Activated CD4-positive, alpha-beta T cell treated with anti-CD3 and anti-CD28 coated beads, Interleukin-2, amount 10 ng/mL, durations not matched to agents 7 days and 5 days (primary cell): ENCODE results near the gene CTSW. TPM values are rescaled to one million over a fixed set of nuclear protein-coding genes. Genes with fewer than 3 reads are reported as not detected.
"Not testable (repeated sequence)": the region's sequence is repeated elsewhere in the genome, so short reads cannot be mapped to it uniquely, and the experiment has no call there.

ENCODE experiments used
- CTCF ChIA-PET: fragments of 350-600 bp; sonication (Branson Sonifier 250); formaldehyde crosslinking; loops from one replicate; lab custom pipeline; 2021; ENCODE audit warnings: antibody characterized with exemption; lab: Charles Lee
- POLR2A ChIA-PET: fragments of 350-600 bp; sonication (Branson Sonifier 250); formaldehyde crosslinking; loops from one replicate; lab custom pipeline; 2021; ENCODE audit warnings: antibody characterized with exemption; lab: Charles Lee
- DNase-seq: peaks from one replicate; pipeline ENCODE4 v3.0.0-alpha.2; 2020
- H3K27ac Mint-ChIP-seq: one replicate; pipeline ENCODE4 v1.8.0; 2021; ENCODE audit warnings: mild to moderate bottlenecking, moderate library complexity, mixed read lengths
- H3K27me3 Mint-ChIP-seq: one replicate; pipeline ENCODE4 v1.8.0; 2021; ENCODE audit warnings: mixed read lengths
- H3K36me3 Mint-ChIP-seq: one replicate; pipeline ENCODE4 v1.8.0; 2021; ENCODE audit warnings: low read depth, mixed read lengths
- H3K4me1 Mint-ChIP-seq: one replicate; pipeline ENCODE4 v1.8.0; 2021; ENCODE audit warnings: mixed read lengths
- H3K4me3 Mint-ChIP-seq: one replicate; pipeline ENCODE4 v1.8.0; 2021; ENCODE audit warnings: mild to moderate bottlenecking, moderate library complexity, mixed read lengths
- H3K9me3 Mint-ChIP-seq: one replicate; pipeline ENCODE4 v1.8.0; 2021; ENCODE audit warnings: mixed read lengths
- total RNA-seq, 2 experiments: library from RNA; stranded (reverse); gene quantifications; one replicate each; pipeline ENCODE4 v1.2.3, GENCODE V29; 2021

CTSW gene
- total RNA-seq, 2 experiments from 2014 or later, result 22.9 to 23.6 TPM

- H3K27ac Mint-ChIP-seq, result peak overlapping the region; percentile 87
- DNase-seq, H3K36me3 Mint-ChIP-seq, H3K9me3 Mint-ChIP-seq, H3K27me3 Mint-ChIP-seq, POLR2A ChIA-PET: not testable (repeated sequence)
- CTCF ChIA-PET, result interaction anchor here (0.6 to 24.2 kb wide), 7 partner anchors 7 to 184 kb away, joined by 3 to 590 read pairs (median 22); partner anchors contain the start of genes AP5B1, C11orf68, CFL1 and CTSW
- H3K4me1 Mint-ChIP-seq, result peaks cover 69% of the 10 kb centered on the region
- H3K4me3 Mint-ChIP-seq, result peak overlapping the region; percentile 90
These were observed 12.5 kb downstream of the CTSW start for GRCh38 chr11:65892137-65892540.

- Mint-ChIP-seq H3K4me3 (peak overlapping the region; percentile 90), H3K9me3 (no peaks in the 10 kb centered on the region), H3K36me3 (peaks cover 7% of the 10 kb centered on the region), H3K27ac (peak overlapping the region; percentile 87), H3K27me3 (no peaks in the 10 kb centered on the region), H3K4me1 (peaks cover 63% of the 10 kb centered on the region)
- no peak for DNase-seq
- ChIA-PET CTCF (interaction anchor here (0.6 to 24.2 kb wide), 8 partner anchors 8 to 183 kb away, joined by 3 to 590 read pairs (median 4); partner anchors contain the start of genes AP5B1, C11orf68, CFL1 and CTSW), POLR2A (no interaction called here)
These were observed 13.2 kb downstream of the CTSW start for GRCh38 chr11:65892661-65893317.

GRCh38 chr11:65894034-65894591, 14.5 kb downstream of the CTSW start:
- Mint-ChIP-seq H3K36me3 (peaks cover 5% of the 10 kb centered on the region), H3K9me3 (no peaks in the 10 kb centered on the region), H3K4me3 (peak overlapping the region; percentile 90), H3K27me3 (no peaks in the 10 kb centered on the region), H3K4me1 (peaks cover 58% of the 10 kb centered on the region), H3K27ac (peak overlapping the region; percentile 87)
- CTCF ChIA-PET, result interaction anchor here (0.6 to 24.2 kb wide), 7 partner anchors 9 to 189 kb away, joined by 3 to 590 read pairs (median 3); partner anchors contain the start of genes C11orf68, CFL1, CTSW and EFEMP2
- POLR2A ChIA-PET, result interaction anchor here (0.7 to 1.0 kb wide), 3 partner anchors 33 to 175 kb away, joined by 3 to 6 read pairs (median 5); partner anchors contain the start of gene CFL1
- DNase-seq, result peak; percentile 54

- DNase-seq, result no peak
- H3K4me3 Mint-ChIP-seq, result peak overlapping the region; percentile 37
- CTCF ChIA-PET, result interaction anchor here (1.1 to 24.2 kb wide), 3 partner anchors 7 to 26 kb away, joined by 6 to 590 read pairs (median 340); partner anchors contain the start of genes CCDC85B, CFL1, CTSW and EFEMP2
- peaks cover 46% of the 10 kb centered on the region for H3K4me1 Mint-ChIP-seq
- POLR2A ChIA-PET, result no interaction called here
- H3K27ac Mint-ChIP-seq, result peak overlapping the region; percentile 50
- peaks cover 5% of the 10 kb centered on the region for H3K36me3 Mint-ChIP-seq
- H3K9me3 Mint-ChIP-seq, result no peaks in the 10 kb centered on the region
- H3K27me3 Mint-ChIP-seq, result no peaks in the 10 kb centered on the region
These were observed 15.9 kb downstream of the CTSW start for GRCh38 chr11:65895482-65895981.

- ChIA-PET CTCF (interaction anchor here (1.1 to 24.2 kb wide), 3 partner anchors 7 to 27 kb away, joined by 6 to 590 read pairs (median 340); partner anchors contain the start of genes CCDC85B, CFL1, CTSW and EFEMP2), POLR2A (no interaction called here)
- Mint-ChIP-seq H3K27me3 (no peaks in the 10 kb centered on the region), H3K4me3 (no peak overlapping the region), H3K9me3 (no peaks in the 10 kb centered on the region), H3K36me3 (peaks cover 5% of the 10 kb centered on the region), H3K4me1 (peaks cover 53% of the 10 kb centered on the region), H3K27ac (peak overlapping the region; percentile 6)
- DNase-seq, result no peak
These were observed 16.7 kb downstream of the CTSW start for GRCh38 chr11:65896034-65896999.

GRCh38 chr11:65897020-65897471, 17.4 kb downstream of the CTSW start:
- POLR2A ChIA-PET, result no interaction called here
- CTCF ChIA-PET, result interaction anchor here (24.0 to 24.2 kb wide), 2 partner anchors 8 to 27 kb away, joined by 340 to 590 read pairs; partner anchors contain the start of genes CCDC85B, CFL1, CTSW and EFEMP2
- H3K9me3 Mint-ChIP-seq, result no peaks in the 10 kb centered on the region
- H3K27me3 Mint-ChIP-seq, result peaks cover under 1% of the 10 kb centered on the region
- H3K4me1 Mint-ChIP-seq, result peaks cover 55% of the 10 kb centered on the region
- H3K4me3 Mint-ChIP-seq, result no peak overlapping the region
- peaks cover 5% of the 10 kb centered on the region for H3K36me3 Mint-ChIP-seq
- DNase-seq, result no peak
- peak overlapping the region; percentile 41 for H3K27ac Mint-ChIP-seq

GRCh38 chr11:65898656-65899355, 19.2 kb downstream of the CTSW start:
- CTCF ChIA-PET, result interaction anchor here (0.9 to 24.2 kb wide), 4 partner anchors 10 to 47 kb away, joined by 3 to 590 read pairs (median 172); partner anchors contain the start of genes CCDC85B, CFL1, CTSW and EFEMP2

GRCh38 chr11:65899356-65900124, 19.9 kb downstream of the CTSW start:
- POLR2A ChIA-PET, result no interaction called here
- CTCF ChIA-PET, result interaction anchor here (1.3 to 24.2 kb wide), 4 partner anchors 11 to 48 kb away, joined by 3 to 590 read pairs (median 172); partner anchors contain the start of genes CCDC85B, CFL1, CTSW and EFEMP2
- Mint-ChIP-seq H3K9me3 (no peaks in the 10 kb centered on the region), H3K4me1 (peaks cover 36% of the 10 kb centered on the region), H3K27ac (peak overlapping the region; percentile 75), H3K36me3 (no peaks in the 10 kb centered on the region), H3K27me3 (peaks cover 11% of the 10 kb centered on the region), H3K4me3 (peak overlapping the region; percentile 63)
- peak; percentile 49 for DNase-seq

More at GRCh38 chr11:65898656-65899355, 19.2 kb downstream of the CTSW start:
- H3K4me3 Mint-ChIP-seq, result peak overlapping the region; percentile 69
- H3K9me3 Mint-ChIP-seq, result no peaks in the 10 kb centered on the region
- H3K36me3 Mint-ChIP-seq, result no peaks in the 10 kb centered on the region
- DNase-seq, result no peak
- H3K27ac Mint-ChIP-seq, result peak overlapping the region; percentile 62
- POLR2A ChIA-PET, result no interaction called here
- H3K27me3 Mint-ChIP-seq, result peaks cover 8% of the 10 kb centered on the region
- H3K4me1 Mint-ChIP-seq, result peaks cover 42% of the 10 kb centered on the region

- Mint-ChIP-seq H3K27me3 (peaks cover 11% of the 10 kb centered on the region), H3K27ac (peak within 1 kb of the TSS; percentile 75), H3K9me3 (no peaks in the 10 kb centered on the region), H3K36me3 (no peaks in the 10 kb centered on the region), H3K4me3 (peak within 1 kb of the TSS; percentile 63), H3K4me1 (peaks cover 33% of the 10 kb centered on the region)
- DNase-seq, result peak; percentile 93
- ChIA-PET POLR2A (interaction anchor here (0.6 to 0.9 kb wide), 2 partner anchors 10 to 12 kb away, joined by 3 to 5 read pairs; partner anchors contain the start of genes CCDC85B and FIBP), CTCF (interaction anchor here (0.7 to 24.0 kb wide), 9 partner anchors 9 to 81 kb away, joined by 3 to 340 read pairs (median 5); partner anchors contain the start of genes CCDC85B and FIBP)
These were observed 20.7 kb downstream of the CTSW start, which contains the start of gene FOSL1 for GRCh38 chr11:65900125-65900898. Gene FOSL1 (minus strand): TSS chr11:65900388. CDS start chr11:65900339, 49 bp downstream.

- Mint-ChIP-seq H3K27ac (peak overlapping the region; percentile 68), H3K27me3 (peaks cover 12% of the 10 kb centered on the region), H3K4me1 (peaks cover 28% of the 10 kb centered on the region), H3K4me3 (peak overlapping the region; percentile 56), H3K9me3 (no peaks in the 10 kb centered on the region), H3K36me3 (no peaks in the 10 kb centered on the region)
- ChIA-PET CTCF (interaction anchor here (0.7 to 24.0 kb wide), 11 partner anchors 8 to 189 kb away, joined by 3 to 340 read pairs (median 5); partner anchors contain the start of genes CCDC85B, FIBP and KAT5), POLR2A (interaction anchor here (0.6 to 0.9 kb wide), 2 partner anchors 11 to 12 kb away, joined by 3 to 5 read pairs; partner anchors contain the start of genes CCDC85B and FIBP)
- no peak for DNase-seq
These were observed 21.2 kb downstream of the CTSW start for GRCh38 chr11:65900899-65901180.
